B cell (primary cell): ENCODE measurements around the gene CBARP. TPM values are rescaled to one million over a fixed set of nuclear protein-coding genes. Genes with fewer than 3 reads are reported as not detected.

Experiments
- ATAC-seq: fragments of 200-7000 bp; cut with Tn5 transposase; one replicate; pipeline ENCODE4 v1.10.0; 2021; ENCODE audit warnings: low read depth, mild to moderate bottlenecking, moderate number of reproducible peaks, moderate library complexity
- CTCF ChIA-PET: fragments of 350-600 bp; sonication (Branson Sonifier 250); formaldehyde crosslinking; loops from one replicate; lab custom pipeline; 2021; ENCODE audit warnings: antibody characterized with exemption, inconsistent platforms; lab: Charles Lee
- POLR2A ChIA-PET: fragments of 350-600 bp; sonication (Branson Sonifier 250); formaldehyde crosslinking; loops from one replicate; lab custom pipeline; 2021; ENCODE audit warnings: antibody characterized with exemption; lab: Charles Lee
- DNase-seq: peaks from one replicate; pipeline ENCODE4 v3.0.0; 2013
- H2AFZ ChIP-seq: 2 replicates; pipeline ENCODE4 v1.6.1; 2012; ENCODE audit warnings: mild to moderate bottlenecking, low read depth, low read length; ENCODE audit not compliant: insufficient read depth, poor library complexity, severe bottlenecking
- H3K27ac ChIP-seq, 2 donors: 1 replicate in 1 of 2; 2 replicates in 1 of 2; pipeline ENCODE4 v1.5.1; 2012 to 2013; ENCODE audit warnings: low read length in 2 of 2, mild to moderate bottlenecking in 2 of 2, moderate library complexity in 1 of 2
- H3K27me3 ChIP-seq, 4 experiments: fragments of 200-600 bp in 1 of 4; sonication (generic) in 1 of 4; replicated peaks in 1 of 4; 1 replicate in 2 of 4; 2 replicates in 2 of 4; pipeline versions ENCODE4 v1.6.1 to v1.7.0; 2013 to 2016; ENCODE audit warnings: low read length in 3 of 4, mild to moderate bottlenecking in 2 of 4, mixed read lengths in 1 of 4, moderate library complexity in 1 of 4; ENCODE audit not compliant: insufficient read depth in 4 of 4, control insufficient read depth in 3 of 4; ENCODE audit errors: control extremely low read depth in 1 of 4
- H3K36me3 ChIP-seq, 2 experiments: replicated peaks in 1 of 2; 1 replicate in 1 of 2; 2 replicates in 1 of 2; pipeline versions ENCODE4 v1.6.1 to v1.7.1; 2013; ENCODE audit warnings: low read length in 1 of 2; ENCODE audit not compliant: insufficient read depth in 2 of 2, control insufficient read depth in 1 of 2; ENCODE audit errors: control extremely low read depth in 1 of 2, extremely low read depth in 1 of 2
- H3K4me1 ChIP-seq, 2 donors: fragments of 200-600 bp in 1 of 2; sonication (generic) in 1 of 2; 1 replicate in 1 of 2; 2 replicates in 1 of 2; pipeline versions ENCODE4 v1.5.1 to v1.6.1; 2013 to 2017; ENCODE audit warnings: low read length in 2 of 2; ENCODE audit not compliant: control insufficient read depth in 2 of 2, insufficient read depth in 2 of 2
- H3K4me2 ChIP-seq: replicated peaks from 2 replicates; pipeline ENCODE3; 2012; ENCODE audit warnings: mild to moderate bottlenecking, low read depth, low read length; ENCODE audit not compliant: poor library complexity, severe bottlenecking
- H3K4me3 ChIP-seq, 5 experiments: fragments of 200-600 bp in 1 of 5; sonication (generic) in 1 of 5; 1 replicate in 3 of 5; 2 replicates in 2 of 5; pipeline versions ENCODE4 v1.5.1 to v1.7.0; 2011 to 2016; ENCODE audit warnings: low read length in 4 of 5, mild to moderate bottlenecking in 4 of 5, low read depth in 2 of 5, control low read depth in 1 of 5, moderate library complexity in 1 of 5; ENCODE audit not compliant: insufficient read depth in 1 of 5; ENCODE audit errors: control extremely low read depth in 1 of 5, extremely low read depth in 1 of 5
- H3K79me2 ChIP-seq: fragments of 200-600 bp; sonication (generic); one replicate; pipeline ENCODE4 v1.6.0; 2016; ENCODE audit warnings: low read length; ENCODE audit not compliant: control insufficient read depth, insufficient read depth
- H3K9ac ChIP-seq: fragments of 200-600 bp; sonication (generic); 2 replicates; pipeline ENCODE4 v1.6.1; 2017; ENCODE audit warnings: mild to moderate bottlenecking, low read length, moderate library complexity
- H3K9me3 ChIP-seq, 3 donors: one replicate each; pipeline versions ENCODE4 v1.6.1 to v1.7.1; 2013; ENCODE audit warnings: low read length in 2 of 3; ENCODE audit not compliant: control insufficient read depth in 2 of 3, insufficient read depth in 1 of 3; ENCODE audit errors: control extremely low read depth in 1 of 3
- H4K20me1 ChIP-seq: 2 replicates; pipeline ENCODE4 v1.6.0; 2012; ENCODE audit warnings: mild to moderate bottlenecking, low read length; ENCODE audit not compliant: insufficient read depth, control insufficient read depth, poor library complexity, severe bottlenecking
- H3K27ac Mint-ChIP-seq: one replicate; pipeline ENCODE4 v1.8.0; 2021; ENCODE audit warnings: mixed read lengths
- H3K27me3 Mint-ChIP-seq: one replicate; pipeline ENCODE4 v1.8.0; 2021; ENCODE audit warnings: mixed read lengths
- H3K4me1 Mint-ChIP-seq: one replicate; pipeline ENCODE4 v1.8.0; 2021; ENCODE audit warnings: mixed read lengths
- H3K4me3 Mint-ChIP-seq: one replicate; pipeline ENCODE4 v1.8.0; 2021; ENCODE audit warnings: mixed read lengths
- H3K9me3 Mint-ChIP-seq: one replicate; pipeline ENCODE4 v1.8.0; 2022; ENCODE audit warnings: mixed read lengths; ENCODE audit not compliant: insufficient read depth
- EZH2 ChIP-seq: IDR thresholded peaks from 2 replicates; pipeline ENCODE4 v1.6.1; 2012; ENCODE audit warnings: borderline replicate concordance, low read depth, mild to moderate bottlenecking, moderate library complexity, low read length; ENCODE audit not compliant: insufficient read depth, poor library complexity, severe bottlenecking
- WGBS: methylation state at CpG from one replicate; pipeline ENCODE4 v1.1.5; 2013; ENCODE audit warnings: missing lambda C conversion rate; ENCODE audit not compliant: insufficient coverage; 5-methylcytosine and 5-hydroxymethylcytosine counted together
- intact Hi-C: fragments of 100-400 bp; cut with micrococcal nuclease; formaldehyde crosslinking; loops from one replicate; pipeline ENCODE4 v1.10.0; 2022
- polyA plus RNA-seq: library from polyadenylated mRNA; depleted of rRNA; stranded (reverse); fragments of >200 nt; gene quantifications from 2 replicates; pipeline ENCODE4 v1.2.3, GENCODE V29; 2012
- total RNA-seq, 2 donors: library from RNA; stranded (reverse); fragments of 120-200 nt in 1 of 2; gene quantifications; 1 replicate in 1 of 2; 2 replicates in 1 of 2; pipeline versions ENCODE4 v1.2.3 to v1.2.4, GENCODE V29; 2013 to 2022
- TF ChIP-seq, protein P1 (sequence below): fragments of 200-600 bp; IDR thresholded peaks from one replicate; pipeline ENCODE4 v1.8.0; 2022; ENCODE audit warnings: antibody characterized with exemption, mild to moderate bottlenecking

The CBARP gene
- total and polyA plus RNA-seq, 2 donors (not counting 1 experiment from before 2014, with no cell fraction given): not detected

DNA sequence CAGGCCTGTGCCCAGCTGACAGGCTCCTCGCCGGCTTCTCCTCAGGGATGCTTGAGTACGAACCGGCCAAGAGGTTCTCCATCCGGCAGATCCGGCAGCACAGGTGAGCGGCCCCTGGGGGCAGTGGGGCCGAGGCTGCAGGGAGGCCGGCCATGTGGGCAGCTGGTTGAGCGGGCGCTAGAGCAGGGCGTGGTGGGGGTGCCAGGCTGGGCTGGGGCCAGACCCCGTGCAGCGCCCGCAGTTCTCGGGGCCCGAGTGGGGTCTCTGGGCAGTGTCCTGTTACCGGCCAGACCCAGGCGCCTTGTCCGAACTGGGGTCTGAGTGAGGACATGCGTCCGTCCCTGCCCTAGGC lies 15.9 kb downstream of the CBARP start:
- Histone ChIP-seq H3K9me3 (no peaks in the 10 kb centered on the region), H3K79me2 (peaks cover 40% of the 10 kb centered on the region), H3K9ac (no peak overlapping the region), H3K27ac (no peak overlapping the region), H3K4me3 (no peak overlapping the region), H2AFZ (no peak overlapping the region), H3K36me3 (peaks cover 0 to 37% of the 10 kb centered on the region in 2 experiments), H4K20me1 (peaks cover 53% of the 10 kb centered on the region), H3K4me1 (no peaks in the 10 kb centered on the region), H3K4me2 (no peak overlapping the region), H3K27me3 (no peaks in the 10 kb centered on the region)
- Mint-ChIP-seq H3K4me3 (no peak overlapping the region), H3K4me1 (peaks cover 4% of the 10 kb centered on the region), H3K27ac (no peak overlapping the region), H3K9me3 (no peaks in the 10 kb centered on the region), H3K27me3 (no peaks in the 10 kb centered on the region)
- ATAC-seq (no peak), DNase-seq (no peak)
- TF ChIP-seq EZH2: no peak
- TF ChIP-seq, protein P1, sequence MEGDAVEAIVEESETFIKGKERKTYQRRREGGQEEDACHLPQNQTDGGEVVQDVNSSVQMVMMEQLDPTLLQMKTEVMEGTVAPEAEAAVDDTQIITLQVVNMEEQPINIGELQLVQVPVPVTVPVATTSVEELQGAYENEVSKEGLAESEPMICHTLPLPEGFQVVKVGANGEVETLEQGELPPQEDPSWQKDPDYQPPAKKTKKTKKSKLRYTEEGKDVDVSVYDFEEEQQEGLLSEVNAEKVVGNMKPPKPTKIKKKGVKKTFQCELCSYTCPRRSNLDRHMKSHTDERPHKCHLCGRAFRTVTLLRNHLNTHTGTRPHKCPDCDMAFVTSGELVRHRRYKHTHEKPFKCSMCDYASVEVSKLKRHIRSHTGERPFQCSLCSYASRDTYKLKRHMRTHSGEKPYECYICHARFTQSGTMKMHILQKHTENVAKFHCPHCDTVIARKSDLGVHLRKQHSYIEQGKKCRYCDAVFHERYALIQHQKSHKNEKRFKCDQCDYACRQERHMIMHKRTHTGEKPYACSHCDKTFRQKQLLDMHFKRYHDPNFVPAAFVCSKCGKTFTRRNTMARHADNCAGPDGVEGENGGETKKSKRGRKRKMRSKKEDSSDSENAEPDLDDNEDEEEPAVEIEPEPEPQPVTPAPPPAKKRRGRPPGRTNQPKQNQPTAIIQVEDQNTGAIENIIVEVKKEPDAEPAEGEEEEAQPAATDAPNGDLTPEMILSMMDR: no peak
- CTCF ChIA-PET: no interaction called here
- POLR2A ChIA-PET: interaction anchor here (0.9 kb wide), 1 partner anchor 47 kb away, joined by 4 read pairs; the partner anchor contains the start of gene CIRBP
- intact Hi-C loops: no loop called here
- 97% methylated on average over 22 of the region's 22 CpGs for WGBS

DNA sequence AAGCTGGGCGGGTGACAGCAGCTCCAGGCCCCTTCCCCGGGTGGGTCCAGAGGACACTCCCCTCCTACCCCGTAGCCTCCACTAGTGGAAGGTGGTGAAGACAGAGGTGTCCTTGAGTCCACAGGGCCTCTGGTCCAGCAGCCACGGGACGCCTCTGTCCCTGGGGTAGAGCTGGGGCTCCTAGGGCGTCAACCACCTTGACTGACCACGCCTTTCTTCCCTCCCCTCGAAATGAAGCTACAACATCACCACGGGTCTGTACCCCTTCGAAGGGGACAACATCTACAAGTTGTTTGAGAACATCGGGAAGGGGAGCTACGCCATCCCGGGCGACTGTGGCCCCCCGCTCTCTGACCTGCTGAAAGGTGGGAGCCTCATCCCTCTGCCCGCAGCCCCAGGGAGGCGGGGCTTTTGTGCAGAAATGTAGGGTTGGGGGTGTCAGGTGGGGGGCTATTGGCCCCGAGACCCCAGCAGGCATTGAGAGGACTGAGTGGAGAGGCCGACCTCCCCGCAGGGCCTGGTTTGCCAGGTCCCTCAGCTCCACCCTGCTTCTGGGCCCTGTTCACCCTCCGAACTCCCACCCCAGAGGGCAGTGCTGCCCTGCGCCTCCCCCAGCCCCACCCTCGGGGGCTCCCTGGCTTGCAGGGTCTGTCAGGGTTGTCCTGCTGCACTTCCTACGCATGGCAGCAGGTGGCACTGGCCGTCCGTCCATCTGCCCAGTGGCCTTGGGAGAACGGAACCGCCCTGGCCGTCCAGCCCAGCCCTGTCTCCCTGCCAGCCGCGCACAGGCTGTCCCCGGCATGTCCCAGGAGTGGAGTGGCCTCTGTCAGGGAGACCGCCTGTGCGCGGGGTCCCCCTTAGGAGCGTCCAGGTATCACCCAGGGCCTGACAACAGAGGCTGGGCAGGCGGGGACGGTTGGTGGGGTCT lies 16.6 kb downstream of the CBARP start:
- Histone ChIP-seq H3K9me3 (no peaks in the 10 kb centered on the region), H3K79me2 (peaks cover 46% of the 10 kb centered on the region), H3K4me2 (no peak overlapping the region), H3K4me1 (no peaks in the 10 kb centered on the region), H2AFZ (no peak overlapping the region), H3K27me3 (no peaks in the 10 kb centered on the region), H3K4me3 (no peak overlapping the region), H3K27ac (no peak overlapping the region), H4K20me1 (peaks cover 58% of the 10 kb centered on the region), H3K36me3 (peaks cover 0 to 36% of the 10 kb centered on the region in 2 experiments), H3K9ac (no peak overlapping the region)
- Mint-ChIP-seq H3K27ac (no peak overlapping the region), H3K27me3 (no peaks in the 10 kb centered on the region), H3K9me3 (no peaks in the 10 kb centered on the region), H3K4me3 (no peak overlapping the region), H3K4me1 (peaks cover 4% of the 10 kb centered on the region)
- intact Hi-C loops: no loop called here
- DNase-seq (no peak), ATAC-seq (no peak)
- TF ChIP-seq, protein P1: no peak
- TF ChIP-seq EZH2: no peak
- WGBS: 88% methylated on average over 34 of the region's 38 CpGs
- POLR2A ChIA-PET: interaction anchor here (0.6 to 0.9 kb wide), 3 partner anchors 48 to 1756 kb away, joined by 3 to 5 read pairs (median 4); partner anchors contain the start of gene CIRBP
- CTCF ChIA-PET: interaction anchor here (0.9 kb wide), 1 partner anchor 17 kb away, joined by 4 read pairs; no protein-coding TSS in a partner anchor
